Measurements from ENCODE around the gene CDH4.

GRCh38 chr20:61414455-61414991 is 162.5 kb downstream of the CDH4 start:
- no peak for TF ChIP-seq CTCF (IDR thresholded peaks at IDR 0.05; ENCODE audit: insufficient read depth, low read depth, low read length)
- no peak for TF ChIP-seq EZH2 (IDR thresholded peaks at IDR 0.05; ENCODE audit: insufficient read depth, low read length)

All from astrocyte (in vitro differentiated cells and primary cell).